GM19193 (cell line): ENCODE data around the gene GATM.

Experiments
- POLR2A ChIP-seq: IDR thresholded peaks from 4 replicates; pipeline ENCODE4 v1.6.1; 2011; ENCODE audit not compliant: insufficient read depth, insufficient read length; ENCODE audit errors: extremely low read depth

The GATM gene

GRCh38 chr15:45341790-45342189 is 36.6 kb downstream of the GATM start:
- TF ChIP-seq POLR2A, result no peak

GRCh38 chr15:45340429-45340828 is 37.9 kb downstream of the GATM start:
- no peak for TF ChIP-seq POLR2A

- no peak for TF ChIP-seq POLR2A
These were observed 39.9 kb downstream of the GATM start for GRCh38 chr15:45338417-45338816.

- TF ChIP-seq POLR2A, result no peak
These were observed 41.1 kb downstream of the GATM start for GRCh38 chr15:45337224-45337623.

DNA sequence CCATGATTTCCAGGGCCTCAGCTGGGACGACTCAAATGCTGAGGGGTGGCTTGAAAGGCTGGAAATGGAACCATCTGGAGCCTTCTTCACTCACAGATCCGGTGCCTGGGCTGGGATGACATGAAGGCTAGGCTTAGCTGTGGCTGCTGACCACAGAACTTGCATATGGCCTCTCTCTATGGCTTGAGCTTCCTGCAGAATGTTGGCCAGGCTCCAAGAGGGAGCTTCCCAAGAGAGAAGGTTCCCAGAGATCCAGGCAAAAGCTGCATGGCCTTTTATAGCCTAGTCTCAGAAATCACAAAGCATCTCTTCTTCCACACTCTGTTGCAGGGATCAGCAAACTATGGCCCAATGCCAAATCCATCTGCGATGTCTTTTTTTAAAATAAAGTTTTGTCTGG is 44.8 kb downstream of the GATM start:
- no peak for TF ChIP-seq POLR2A

GRCh38 chr15:45332694-45333093 is 45.6 kb downstream of the GATM start:
- TF ChIP-seq POLR2A, result no peak

DNA sequence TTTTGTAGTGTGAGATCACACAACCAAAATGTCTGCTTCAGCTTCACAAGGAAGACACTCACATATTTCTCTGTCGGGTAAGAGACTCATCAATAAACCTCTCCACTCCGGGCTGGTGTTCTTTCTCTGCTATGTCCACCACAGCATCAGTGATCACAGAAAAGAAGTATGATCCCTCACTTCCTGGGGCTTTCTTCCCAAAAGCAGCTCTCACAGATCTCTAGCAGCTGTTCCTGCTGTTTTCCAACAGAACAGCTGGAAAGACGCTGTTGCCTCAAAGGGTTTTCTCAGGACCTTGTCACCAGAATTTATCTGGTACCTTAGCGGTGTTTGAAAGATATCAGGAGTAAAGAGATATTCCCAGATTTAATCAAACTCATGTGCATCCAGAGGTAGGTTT is 46.4 kb downstream of the GATM start:
- TF ChIP-seq POLR2A, result no peak

DNA sequence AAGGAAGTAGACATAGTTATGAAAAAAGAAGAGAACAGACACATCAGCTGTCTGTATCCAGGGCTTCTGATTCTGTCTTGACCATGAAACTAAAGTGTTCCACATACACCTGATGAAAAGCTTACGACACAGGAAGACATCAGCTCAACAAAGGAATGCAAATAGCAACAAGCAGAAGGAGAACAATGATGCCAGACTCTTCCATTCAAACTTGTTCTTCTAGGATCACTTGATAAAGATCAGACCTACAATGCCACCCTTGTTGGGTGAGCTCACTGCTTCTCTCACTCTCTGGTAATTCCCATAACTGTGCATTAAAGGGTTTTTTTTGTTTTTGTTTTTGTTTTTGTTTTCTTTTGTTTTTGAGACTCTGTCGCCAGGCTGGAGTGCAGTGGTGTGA is 49.7 kb downstream of the GATM start:
- TF ChIP-seq POLR2A, result no peak

DNA sequence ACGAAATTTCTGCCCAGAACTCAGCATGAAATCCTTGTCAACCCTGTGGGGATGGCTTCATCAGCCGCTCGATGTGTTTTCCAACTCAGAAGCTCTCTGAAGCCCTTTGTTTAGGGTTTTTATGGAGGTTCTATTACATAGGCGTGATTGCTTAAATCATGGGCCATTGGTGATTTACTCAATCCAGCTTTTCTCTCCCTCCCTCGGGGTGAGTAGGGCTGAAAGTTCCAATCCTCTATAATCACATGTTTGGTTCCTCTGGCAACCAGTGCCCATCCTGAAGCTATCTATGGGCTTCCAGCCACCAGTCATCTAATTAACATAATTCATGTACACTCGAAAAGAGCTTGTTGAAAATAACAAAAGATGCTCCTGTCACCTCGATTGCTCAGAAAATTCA is 51.6 kb downstream of the GATM start:
- no peak for TF ChIP-seq POLR2A

DNA sequence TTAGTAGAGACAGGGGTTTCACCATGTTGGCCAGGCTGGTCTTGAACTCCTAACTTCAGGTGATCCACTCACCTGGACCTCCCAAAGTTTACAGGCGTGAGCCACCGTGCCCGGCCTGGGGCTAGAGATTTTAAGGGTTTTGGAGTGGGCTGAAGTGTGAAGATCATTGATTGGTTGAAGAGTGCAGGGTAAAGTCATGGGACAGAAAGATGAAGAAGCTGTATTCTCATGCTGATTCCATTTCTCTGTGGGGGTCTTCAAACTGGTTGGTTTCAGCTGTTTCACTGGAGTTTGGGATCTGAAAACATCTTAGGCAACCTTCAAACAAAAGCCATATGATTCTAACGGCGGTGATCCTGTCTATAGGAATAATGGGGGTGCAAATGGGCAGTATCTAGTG is 52.1 kb downstream of the GATM start:
- no peak for TF ChIP-seq POLR2A

DNA sequence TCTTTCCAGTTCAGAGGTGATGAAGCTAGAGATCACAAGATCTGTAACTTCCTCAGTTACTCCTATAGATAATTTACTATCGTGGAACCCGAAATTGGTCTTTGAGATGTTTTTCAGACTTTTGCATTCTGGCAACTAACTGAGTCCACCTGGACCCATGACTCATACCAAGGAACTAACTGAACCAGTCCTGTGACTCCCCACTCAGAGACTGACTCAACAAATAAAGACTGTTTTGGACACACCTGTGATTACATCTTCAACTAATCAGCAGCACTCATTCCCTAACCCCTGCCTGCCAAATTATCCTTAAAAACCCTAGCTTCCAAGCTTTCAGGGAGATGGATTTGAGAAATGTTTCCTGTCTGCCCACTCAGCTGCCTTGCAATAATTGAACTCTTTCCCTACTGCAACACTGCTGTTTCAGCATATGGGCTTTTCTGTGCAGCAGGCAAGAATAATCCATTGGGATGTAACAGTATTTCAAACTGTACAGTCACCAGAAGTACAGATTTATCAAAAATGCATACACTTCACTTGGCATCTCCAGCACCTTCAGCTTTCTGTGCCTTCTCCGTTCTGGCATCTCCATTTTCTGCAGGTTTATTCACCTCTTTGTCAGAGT is 57.7 kb downstream of the GATM start:
- TF ChIP-seq POLR2A, result no peak

- TF ChIP-seq POLR2A, result no peak
These were observed 58.7 kb downstream of the GATM start for GRCh38 chr15:45319472-45320214.

- no peak for TF ChIP-seq POLR2A
These were observed 63.4 kb downstream of the GATM start for GRCh38 chr15:45314960-45315359.
